AG08395 (cell line): ENCODE results near the gene SPAG5.

Experiments used
- DNase-seq: peaks from one replicate; pipeline ENCODE4 v3.0.0; 2012; ENCODE audit warnings: mixed read lengths, low spot score

The SPAG5 gene

DNA sequence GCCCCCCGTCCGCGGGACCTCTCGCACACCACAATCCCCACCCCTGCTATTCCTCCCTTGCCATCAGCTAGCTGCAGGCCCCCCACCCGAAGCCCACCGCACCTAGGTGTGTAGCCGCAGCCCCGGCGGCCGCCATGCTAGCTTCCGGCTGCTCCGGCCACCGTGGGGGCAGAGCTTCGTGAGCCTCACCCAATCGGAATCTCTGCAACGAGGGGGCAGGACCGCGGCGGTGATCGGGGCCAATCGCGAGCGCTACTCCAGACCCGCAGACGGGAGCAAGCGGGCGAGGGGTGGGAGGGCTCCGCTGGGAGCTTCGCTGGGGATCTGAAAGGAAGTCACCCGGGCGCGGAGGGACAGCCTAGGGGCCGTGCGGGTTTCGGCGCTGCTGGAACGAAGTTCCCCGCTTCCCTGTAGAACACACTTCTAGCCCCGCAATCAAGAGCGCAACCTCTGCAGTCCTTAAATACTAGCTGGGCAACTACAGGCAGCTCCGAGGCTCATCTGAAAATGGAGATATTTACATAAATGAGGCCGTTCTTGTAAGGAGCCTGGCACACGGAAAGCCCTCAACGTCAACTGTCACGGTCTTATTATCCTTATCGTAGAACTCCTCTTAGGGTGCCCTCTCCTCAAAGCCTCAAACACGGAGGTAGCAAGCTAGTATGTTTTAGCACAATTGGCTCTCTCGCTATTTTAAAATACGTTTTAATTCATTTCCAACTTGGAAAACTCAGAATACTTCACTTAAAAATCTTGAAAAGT, 27.3 kb downstream of the SPAG5 start, which contains the start of gene PIGS:
Gene PIGS, minus strand, starts transcription at position 164 of the 762 bp plus-strand sequence. Its CDS starts 28 bp downstream, at position 136.
- peak; percentile 99 for DNase-seq

DNA sequence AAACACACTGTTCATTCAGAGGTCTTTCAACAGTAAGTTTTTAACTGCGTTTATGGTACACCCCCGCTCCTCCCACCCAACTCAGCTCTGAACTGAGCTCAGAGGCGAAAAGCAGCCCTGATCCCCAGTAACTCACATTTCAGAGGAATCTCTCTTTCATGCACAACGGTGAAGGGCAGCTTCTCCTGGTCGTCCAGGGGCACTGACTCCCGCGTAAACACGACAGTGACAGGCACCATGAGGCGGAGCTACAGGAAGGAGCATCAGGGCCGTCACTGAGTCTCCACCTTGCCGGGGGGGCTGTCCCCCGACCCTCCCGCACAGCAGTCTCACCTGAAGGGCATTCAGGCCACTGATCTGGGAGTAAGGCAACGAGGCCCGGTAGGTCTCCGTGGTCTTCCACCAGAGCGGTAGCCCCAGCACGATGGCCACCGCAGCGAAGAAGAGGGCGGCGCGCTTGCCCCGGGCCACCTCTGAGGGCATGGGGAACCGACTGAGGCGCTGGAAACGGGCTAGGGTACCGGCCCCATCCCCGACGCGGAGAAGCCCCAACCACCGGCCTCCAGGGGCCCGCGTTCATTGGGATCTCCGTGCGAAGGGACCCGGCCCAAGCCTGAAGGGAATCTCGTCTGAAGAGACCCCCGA, 28.0 kb downstream of the SPAG5 start:
- peak; percentile 30 for DNase-seq

DNA sequence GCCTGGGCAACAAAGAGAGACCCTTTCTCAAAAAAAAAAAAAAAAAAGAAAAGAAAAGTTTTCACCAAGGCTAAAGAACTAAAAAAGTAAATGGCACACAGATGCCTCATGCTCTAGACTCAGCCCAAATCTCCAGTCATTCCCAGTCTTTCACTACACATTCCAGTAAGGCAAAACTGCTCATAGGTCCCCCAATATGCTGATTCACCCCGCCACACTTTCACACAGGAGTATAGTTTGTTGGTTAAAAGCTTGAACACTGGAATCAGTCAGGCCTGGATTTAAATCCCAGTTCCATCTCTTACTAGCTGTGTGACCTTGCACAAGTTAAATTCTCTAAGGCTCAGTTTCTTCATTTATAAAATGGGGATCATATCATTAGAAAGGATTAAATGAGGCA, 29.4 kb downstream of the SPAG5 start:
- no peak for DNase-seq

DNA sequence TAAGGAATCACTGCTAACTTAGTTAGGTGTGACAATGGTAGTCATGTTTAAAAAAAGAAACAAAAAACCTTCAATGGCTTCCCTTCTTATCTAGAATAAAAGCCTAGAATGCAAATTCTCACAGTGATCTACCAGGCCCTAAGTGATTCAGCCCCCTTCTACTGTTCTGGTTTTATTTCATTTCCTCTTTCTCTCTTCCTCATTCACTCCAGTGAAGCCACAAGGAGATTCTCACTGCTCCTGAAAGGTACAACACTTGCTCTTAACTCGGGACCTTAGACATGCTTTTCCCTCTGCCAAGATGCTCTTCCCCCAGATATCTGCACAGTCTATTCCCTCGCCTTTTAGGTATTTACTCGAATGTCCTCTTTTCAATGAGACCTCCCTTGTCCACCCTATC, 31.2 kb downstream of the SPAG5 start:
- DNase-seq, result no peak

DNA sequence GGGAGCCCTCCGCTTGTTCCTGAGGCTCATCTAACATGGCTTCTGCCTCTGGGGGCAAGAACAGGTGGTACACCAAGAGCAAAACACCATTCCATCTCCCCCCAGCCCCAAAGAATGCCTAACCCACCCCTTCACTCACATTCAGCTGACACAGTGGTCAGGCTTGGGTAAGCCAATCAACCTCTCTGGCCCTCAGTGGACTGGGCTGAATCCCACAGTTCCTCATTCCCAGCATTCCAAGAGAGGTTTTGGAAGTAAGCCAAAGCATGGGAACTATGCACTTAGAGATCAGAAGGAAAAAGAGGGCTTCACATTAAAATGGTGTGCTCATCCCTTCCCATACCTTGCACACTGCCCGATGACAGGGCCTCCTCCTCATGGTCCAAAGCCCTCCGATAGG, 35.4 kb downstream of the SPAG5 start:
- peak; percentile 59 for DNase-seq

DNA sequence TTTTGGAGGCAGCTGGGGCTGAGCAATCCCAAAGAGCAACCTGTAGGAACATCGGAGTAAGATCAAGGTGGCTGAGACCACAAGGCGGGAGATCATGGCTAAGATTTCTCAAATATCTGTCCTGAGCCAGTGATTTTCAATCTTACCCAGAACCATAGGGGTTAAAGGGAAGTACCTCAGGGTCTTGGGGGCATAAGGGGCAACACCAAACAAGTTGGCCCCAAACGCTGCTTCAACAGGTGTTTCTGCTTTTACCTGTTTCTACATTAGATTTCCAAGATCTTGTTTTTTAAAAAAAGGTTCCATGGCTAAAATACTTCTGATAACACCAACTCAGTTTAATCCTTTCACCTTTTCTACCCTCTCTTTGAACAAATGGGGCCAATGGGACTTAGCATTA, 43.8 kb downstream of the SPAG5 start:
- no peak for DNase-seq

DNA sequence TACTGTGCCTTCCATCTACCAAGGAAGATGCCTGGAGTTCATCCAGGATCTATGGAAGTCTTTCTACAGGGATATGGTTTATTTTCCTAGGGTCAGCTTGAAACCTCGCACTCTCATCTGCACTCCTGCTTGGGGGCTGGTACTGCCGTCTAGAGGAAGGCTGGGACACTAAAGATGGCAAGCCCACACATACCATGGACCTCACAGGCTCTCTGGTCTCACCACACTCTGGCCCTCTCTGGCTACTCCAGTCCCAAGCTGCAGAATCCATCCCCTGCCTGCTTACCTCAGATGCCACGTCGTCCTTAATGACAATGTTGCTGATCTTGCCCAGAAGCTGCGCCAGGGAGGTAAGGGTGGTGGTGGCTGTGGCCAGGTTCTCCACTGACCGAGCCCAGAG, 44.3 kb downstream of the SPAG5 start:
- no peak for DNase-seq

DNA sequence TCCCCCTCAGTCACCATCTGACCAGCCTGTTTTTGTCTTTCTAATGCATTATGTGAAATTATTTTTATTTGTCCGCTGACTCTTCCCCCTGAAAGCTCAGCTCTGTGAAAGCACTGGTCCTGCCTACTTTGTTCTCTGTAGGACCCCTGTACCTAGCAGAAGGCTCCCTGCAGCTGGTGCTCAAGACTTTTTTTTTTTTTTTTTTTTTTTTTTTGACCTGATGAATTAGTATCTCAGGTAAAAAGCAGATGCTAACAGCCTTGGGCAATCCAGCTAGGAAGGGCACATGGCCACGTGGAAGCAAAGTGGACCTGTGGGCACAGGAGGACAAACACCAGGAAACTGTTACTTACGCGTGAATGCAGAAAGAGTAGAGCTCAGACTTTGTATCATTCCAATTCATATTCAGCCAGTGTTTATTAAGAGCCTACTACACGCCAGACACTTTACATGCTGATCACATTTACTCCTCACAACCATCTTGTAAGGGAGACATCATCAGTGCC, 45.8 kb downstream of the SPAG5 start:
- DNase-seq, result no peak

DNA sequence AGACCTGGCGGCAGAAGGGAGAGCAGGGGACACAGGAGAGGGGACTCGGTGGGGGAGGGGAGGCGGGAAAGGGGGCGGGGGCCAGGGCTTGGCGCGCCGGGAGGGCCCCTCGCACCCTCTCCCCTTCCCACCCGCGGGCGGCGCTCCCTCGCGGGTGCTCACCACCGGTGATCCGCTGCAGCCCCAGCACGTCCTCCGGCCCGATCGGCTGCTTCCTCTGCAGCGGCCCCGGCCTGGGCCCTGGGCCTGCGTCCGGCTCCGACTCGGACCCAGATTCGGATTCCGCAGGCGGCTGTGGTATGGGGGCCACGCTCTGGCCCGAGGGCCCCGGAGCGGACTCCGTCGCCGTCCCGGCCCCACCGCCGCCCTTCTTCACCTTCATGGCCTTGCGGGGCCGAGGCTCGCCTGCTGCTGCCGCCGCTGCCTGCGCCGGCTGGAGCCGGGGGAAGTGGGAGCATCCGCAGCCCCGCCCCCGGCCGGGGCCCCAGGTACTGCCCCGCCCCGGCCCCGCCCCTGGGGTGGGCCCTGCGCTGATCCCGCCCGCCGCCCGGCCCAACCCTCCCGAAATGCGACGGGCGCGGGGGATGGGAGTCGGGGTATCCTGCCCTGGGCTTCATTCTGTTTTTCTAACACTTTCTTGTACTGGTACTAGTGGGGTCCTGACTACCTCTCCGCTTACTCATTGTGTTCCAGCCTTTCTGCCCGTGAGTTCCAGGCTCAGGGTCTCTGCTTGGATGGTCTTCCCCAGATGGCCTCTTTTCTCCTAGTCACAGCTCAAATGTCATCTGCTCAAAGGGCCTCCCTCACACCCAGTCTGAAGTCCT, 46.4 kb downstream of the SPAG5 start, which contains the start of gene UNC119:
Gene UNC119, minus strand, starts transcription at position 449 of the 824 bp plus-strand sequence. Its CDS starts 67 bp downstream, at position 382.
- DNase-seq, result peak; percentile 96

DNA sequence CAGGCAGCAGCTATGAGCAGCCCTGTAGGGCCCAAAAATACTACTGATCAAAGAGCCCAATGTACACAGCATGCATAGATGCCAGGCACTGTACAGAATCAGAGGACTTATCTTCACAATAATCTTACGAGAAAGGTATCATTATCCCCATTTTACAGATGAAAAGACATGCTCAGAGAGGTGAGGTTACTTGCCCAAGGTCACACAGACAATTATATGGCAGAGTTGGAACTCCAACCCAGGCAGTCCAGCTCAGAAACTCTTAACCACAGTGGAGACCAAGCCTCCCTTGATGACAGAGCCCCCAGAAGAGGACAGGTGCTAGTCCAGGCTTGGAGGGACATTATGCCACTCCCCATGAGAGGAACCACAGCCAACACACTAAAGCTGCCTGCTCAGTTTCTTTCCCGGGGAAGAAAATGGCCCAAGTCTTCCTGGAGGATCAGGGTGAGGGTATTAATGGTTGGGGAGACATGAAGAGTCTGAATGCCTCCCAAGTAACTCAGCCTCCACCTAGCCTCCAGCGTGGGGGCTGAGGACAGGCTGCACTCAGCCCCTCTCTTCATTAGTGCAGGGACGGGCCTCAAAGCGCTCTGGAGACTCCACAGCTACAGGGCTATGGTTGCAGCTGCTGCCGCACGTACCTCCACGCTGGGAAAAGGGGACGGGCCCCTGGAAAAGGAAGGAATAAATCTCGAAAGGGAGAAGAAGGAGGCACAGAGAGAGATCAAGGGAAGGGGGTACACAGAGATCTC, 47.2 kb downstream of the SPAG5 start:
- DNase-seq, result peak; percentile 39

DNA sequence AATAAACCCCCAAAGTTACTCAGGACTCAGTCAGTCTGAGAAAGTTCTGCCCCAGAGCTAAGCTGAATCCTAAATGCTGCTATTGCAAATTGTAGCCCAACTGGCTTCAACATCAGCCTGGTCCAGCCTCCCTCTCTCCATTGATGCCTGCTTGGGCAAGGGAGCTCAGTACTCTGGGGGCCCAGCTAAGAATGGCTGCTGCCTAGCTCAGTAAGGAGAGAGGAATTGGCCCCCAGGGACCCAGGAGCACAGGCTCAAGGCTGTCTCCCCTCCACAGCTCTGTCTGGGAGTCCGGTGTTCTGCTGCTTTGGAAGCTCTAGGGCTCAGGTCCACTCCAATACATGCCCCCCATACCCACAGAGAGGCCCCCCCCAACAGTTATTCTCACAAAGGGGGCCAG, 48.0 kb downstream of the SPAG5 start:
- DNase-seq, result no peak

DNA sequence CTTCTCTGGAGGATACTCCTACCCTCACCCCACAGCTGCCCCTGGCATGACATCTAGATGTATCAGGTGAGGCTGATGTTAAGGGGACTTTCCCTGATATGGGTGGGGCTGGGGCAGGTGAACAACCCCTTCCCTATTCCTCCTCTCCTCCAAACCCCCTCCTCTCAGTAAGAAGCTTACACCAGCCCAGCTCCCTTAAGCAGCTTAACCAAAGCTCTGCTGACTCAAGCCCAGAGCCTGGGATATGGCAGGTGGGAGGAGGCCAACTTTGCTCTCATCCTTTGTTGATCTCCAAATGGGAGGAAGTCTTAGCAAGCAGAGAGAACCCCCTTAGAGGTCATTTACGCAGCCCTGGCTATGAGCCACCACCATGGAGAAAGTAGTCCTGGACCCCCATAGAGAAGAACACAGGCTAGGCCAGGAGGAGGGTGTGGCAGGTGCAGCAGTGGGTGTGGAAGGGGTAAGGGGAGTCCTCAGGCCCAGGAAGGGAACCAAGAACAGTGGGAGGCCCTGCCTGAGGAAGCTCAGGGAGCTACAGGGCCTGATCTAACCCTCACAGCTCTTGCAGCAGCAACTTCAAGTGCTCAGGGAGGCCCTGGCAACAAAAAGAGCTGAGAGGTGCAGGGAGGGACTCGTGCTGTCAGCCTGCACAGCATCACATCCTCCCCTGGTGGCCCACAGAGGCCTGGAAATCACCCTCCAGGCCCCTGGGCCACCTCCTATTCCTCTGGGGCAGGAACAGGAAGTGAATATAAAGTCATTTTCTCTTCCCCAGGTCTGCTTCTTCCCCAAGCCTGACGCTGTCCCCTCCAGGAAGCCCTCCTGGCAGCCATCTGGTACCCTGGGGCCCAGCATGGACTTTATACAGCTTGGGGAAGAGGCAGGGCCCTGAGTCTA, 49.3 kb downstream of the SPAG5 start:
- no peak for DNase-seq

DNA sequence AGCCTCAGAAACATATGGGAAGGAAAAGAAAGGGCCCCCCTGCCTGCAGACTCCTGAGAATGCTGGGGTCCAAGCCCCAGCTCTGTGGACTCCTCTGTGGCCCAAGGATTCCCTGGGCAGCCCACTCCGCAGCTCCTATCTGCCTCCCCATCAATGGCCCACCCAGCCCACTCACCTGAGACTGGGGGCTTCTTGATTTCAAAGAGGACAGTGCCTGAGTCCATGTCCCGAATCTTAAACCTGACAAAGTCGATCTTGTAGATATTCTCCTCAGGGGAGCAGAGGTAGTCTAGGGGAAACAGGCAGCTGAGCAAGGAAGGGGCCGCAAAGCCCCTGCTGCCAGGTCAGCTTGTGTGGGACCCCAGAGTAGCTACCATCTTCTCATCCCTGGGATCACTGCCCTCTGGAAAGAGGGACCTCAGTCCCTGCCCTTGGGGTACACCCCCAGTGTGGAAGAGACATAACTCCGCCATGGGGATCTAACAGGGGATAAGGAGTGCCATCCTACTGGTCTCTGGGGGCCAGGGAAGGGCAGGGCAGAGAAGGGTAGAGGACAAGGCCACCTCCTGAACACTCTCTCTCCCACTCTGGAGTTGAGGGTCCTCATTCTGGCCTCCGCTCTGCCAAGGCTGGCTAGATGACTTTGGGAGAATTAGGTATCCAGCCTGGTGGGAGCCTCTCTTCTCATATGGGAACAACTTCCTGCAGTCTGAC, 50.3 kb downstream of the SPAG5 start:
- no peak for DNase-seq

DNA sequence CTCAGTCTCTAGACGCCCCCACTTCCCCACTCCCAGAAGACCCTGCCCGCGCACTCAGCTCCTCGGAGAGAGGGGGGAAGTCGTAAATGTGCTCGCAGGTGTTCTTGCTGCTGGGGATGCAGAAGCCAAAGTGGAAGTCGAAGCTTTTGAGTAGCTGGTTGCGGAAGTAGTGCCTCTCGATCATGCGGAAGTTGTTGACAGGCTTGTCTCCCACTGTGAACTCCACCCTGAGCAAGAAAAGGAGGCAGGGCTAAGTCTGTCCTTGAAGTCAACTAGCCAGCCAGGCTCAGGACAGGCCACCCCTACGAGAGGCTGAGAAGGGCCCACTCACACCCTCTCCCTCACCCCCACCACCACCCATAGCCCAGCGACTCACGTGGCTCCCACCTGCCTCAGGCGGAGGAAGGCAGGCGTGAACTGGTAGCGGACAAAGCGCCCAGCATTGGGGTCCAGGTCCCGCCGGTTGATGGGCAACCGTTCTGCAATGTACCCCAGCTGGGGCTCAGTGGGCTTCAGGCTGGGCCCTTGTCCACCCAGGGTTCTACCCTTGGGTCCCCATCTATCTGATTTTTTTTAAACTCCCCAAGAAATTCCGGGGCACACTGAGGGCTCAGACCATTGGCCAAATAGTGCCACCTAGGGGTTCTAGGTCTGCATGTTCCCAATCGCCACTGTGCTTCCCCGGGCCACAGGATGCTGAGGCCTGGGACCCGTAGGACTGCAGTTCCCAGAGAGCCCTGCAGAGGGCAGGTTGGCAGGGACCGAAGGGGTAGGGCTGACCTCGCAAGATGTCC, 51.0 kb downstream of the SPAG5 start:
- DNase-seq, result peak; percentile 85

DNA sequence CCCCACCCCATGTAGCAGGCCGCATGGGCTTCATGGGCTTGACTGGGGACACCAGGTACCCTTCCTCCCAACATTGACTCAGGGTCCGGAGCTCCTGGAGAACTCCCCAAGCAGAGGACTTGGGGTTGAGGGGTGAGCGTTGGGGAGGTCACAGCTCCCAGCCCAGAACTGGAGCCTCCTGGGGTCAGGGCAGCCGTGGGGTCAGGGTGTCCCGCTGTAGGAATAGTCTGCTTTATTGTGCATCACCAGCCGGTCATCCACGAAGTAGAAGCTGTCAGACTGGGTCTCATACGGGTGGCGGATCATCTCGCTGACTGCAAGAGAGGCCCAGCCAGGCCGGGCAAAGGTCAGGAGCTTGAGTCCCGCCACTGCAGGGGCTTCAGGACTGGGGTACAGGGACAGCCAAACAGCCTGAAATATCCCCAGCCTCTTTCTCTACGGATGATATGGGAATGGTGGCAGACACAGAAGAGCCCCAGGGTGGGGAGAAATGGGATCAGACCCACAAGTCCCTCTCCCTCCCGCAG, 51.7 kb downstream of the SPAG5 start:
- DNase-seq, result no peak

DNA sequence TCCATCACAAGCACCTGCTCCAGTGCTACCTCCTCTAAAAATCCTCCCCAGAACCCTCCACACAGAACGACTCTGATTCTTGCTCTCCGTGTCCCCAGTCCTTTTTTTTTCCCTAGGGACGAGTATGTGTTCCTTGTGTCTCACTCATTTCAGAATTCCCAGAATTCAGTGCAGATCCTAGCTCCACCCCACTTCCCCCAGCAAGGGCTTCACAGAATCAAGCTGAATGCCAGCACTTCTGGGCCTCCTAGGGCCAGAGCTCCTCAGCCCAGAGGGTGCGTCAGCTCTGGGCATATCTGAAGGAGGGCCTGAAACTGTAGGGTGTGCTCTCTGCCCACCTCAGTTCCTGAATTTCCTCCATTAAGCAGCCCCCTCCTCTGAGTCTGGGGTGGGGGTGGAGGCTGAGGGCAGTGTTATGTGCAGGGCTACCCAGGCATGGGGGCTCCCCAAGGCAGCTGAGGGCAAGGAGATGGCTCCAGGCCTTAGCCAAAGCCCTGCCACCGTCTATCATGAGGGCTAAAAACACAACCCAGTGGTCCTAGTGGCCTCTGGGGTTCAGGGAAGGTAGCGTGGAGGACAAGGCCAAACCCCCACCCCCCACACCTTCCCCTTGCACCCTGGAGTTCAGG, 52.9 kb downstream of the SPAG5 start:
- peak; percentile 29 for DNase-seq

DNA sequence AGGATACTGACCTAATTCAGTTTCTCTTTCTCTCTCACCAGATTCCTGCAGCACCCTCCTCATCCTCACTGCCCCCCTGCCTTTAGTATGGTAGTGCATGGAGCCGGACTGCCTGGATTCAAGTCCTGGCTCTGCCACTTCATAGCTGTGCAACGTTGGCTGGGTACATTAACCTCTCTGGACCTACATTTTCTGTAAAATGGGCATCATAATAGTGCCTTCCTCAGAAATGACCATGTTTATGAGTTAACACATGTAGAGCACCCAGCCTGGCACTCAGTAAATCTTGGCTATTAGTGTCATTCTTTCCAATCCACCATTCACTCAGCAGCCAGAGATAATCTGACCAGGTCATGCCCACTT, 53.7 kb downstream of the SPAG5 start:
- no peak for DNase-seq

DNA sequence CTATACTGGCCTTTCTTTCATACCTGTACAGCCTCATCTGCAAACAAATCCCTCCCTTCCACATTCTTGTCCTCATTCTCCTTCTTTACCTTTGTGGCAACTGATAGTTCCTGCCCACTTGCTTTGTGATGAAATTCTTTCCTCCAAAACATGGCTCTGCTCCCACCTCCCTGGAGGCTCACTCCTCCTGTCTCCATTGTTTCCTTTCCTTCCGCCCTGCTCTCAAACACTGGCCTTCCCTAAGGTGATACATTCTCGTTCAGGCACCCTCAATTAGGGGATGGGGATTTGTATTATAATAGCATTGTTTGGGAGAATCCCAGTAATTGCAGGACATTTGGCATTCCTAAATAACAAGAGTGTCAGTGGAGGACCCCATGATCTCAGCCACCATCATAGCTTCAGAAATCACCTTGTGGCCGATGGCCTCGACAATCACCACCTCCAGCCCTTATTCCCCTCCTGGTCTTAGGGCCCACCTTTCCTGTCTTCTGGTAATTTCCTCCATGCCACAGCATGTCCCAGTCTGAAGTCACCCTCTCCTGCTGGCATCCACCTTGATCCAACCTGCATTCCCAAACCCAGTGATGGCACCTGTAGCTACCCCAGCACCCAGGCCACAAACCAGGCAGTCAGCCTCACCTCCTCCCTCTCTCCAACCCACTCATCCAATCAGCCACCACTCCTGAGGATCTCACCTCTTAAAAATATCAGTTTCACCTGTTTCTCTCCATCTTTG, 54.3 kb downstream of the SPAG5 start:
- DNase-seq, result no peak
